Keratinocyte (primary cell): ENCODE data around the gene GIT2. TPM values are rescaled to one million over a fixed set of nuclear protein-coding genes. Genes with fewer than 3 reads are reported as not detected.

ENCODE experiments used
- DNase-seq: peaks from one replicate; pipeline ENCODE4 v3.0.0-alpha.2; 2011; ENCODE audit warnings: low read depth, missing footprints, low spot score
- FAIRE-seq: peaks from 2 replicates; lab custom pipeline; 2011; peaks lifted over from hg19 to GRCh38; lab: Jason Lieb, UNC
- H2AFZ ChIP-seq: 2 replicates; pipeline ENCODE4 v1.6.0; 2012; ENCODE audit warnings: low read length, control low read depth, inconsistent platforms; ENCODE audit not compliant: control insufficient read depth
- H3K27ac ChIP-seq: 2 replicates; pipeline ENCODE4 v1.5.1; 2011; ENCODE audit warnings: low read length; ENCODE audit not compliant: control insufficient read depth, insufficient read depth
- H3K27me3 ChIP-seq: 3 replicates; pipeline ENCODE4 v1.6.0; 2011; ENCODE audit warnings: low read length; ENCODE audit not compliant: control insufficient read depth, insufficient read depth; ENCODE audit errors: extremely low read depth
- H3K36me3 ChIP-seq, 2 experiments: 2 replicates in 1 of 2; 3 replicates in 1 of 2; pipeline ENCODE4 v1.5.1; 2011; ENCODE audit warnings: low read length in 2 of 2, mild to moderate bottlenecking in 1 of 2; ENCODE audit not compliant: control insufficient read depth in 2 of 2, insufficient read depth in 2 of 2; ENCODE audit errors: extremely low read depth in 1 of 2
- H3K4me1 ChIP-seq: 3 replicates; pipeline ENCODE4 v1.5.1; 2011; ENCODE audit warnings: low read length; ENCODE audit not compliant: control insufficient read depth, insufficient read depth; ENCODE audit errors: extremely low read depth
- H3K4me2 ChIP-seq: 3 replicates; pipeline ENCODE4 v1.6.0; 2011; ENCODE audit warnings: low read depth, low read length; ENCODE audit not compliant: control insufficient read depth, insufficient read depth; ENCODE audit errors: extremely low read depth
- H3K4me3 ChIP-seq, 3 experiments: fragments of 200-600 bp in 1 of 3; sonication (generic) in 1 of 3; 2 replicates in 2 of 3; 3 replicates in 1 of 3; pipeline ENCODE4 v1.5.1; 2011 to 2016; ENCODE audit warnings: low read length in 3 of 3, mild to moderate bottlenecking in 3 of 3, control low read depth in 2 of 3, inconsistent platforms in 1 of 3, low read depth in 1 of 3, mixed read lengths in 1 of 3, mixed run types in 1 of 3, moderate library complexity in 1 of 3; ENCODE audit not compliant: control insufficient read depth in 2 of 3, insufficient read depth in 2 of 3; ENCODE audit errors: extremely low read depth in 1 of 3
- H3K79me2 ChIP-seq: 2 replicates; pipeline ENCODE4 v1.6.0; 2012; ENCODE audit warnings: low read length; ENCODE audit not compliant: control insufficient read depth, insufficient read depth
- H3K9ac ChIP-seq: 3 replicates; pipeline ENCODE4 v1.6.0; 2011; ENCODE audit warnings: low read length; ENCODE audit not compliant: control insufficient read depth, insufficient read depth; ENCODE audit errors: extremely low read depth
- H3K9me1 ChIP-seq: 3 replicates; pipeline ENCODE4 v1.6.0; 2011; ENCODE audit warnings: low read length; ENCODE audit not compliant: control insufficient read depth, insufficient read depth; ENCODE audit errors: extremely low read depth
- H3K9me3 ChIP-seq: 2 replicates; pipeline ENCODE4 v1.5.1; 2012; ENCODE audit warnings: low read depth, low read length; ENCODE audit not compliant: control insufficient read depth
- H4K20me1 ChIP-seq: 3 replicates; pipeline ENCODE4 v1.6.0; 2011; ENCODE audit warnings: low read length; ENCODE audit not compliant: control insufficient read depth, insufficient read depth; ENCODE audit errors: extremely low read depth
- CTCF ChIP-seq, 3 experiments: IDR thresholded peaks in 1 of 3; conservative IDR thresholded peaks in 1 of 3; optimal IDR thresholded peaks in 1 of 3; 2 replicates in 2 of 3; 3 replicates in 1 of 3; pipeline versions ENCODE3 to v1.5.1; 2011; ENCODE audit warnings: low read length in 3 of 3, mild to moderate bottlenecking in 3 of 3, moderate library complexity in 2 of 3, control low read depth in 1 of 3, inconsistent platforms in 1 of 3; ENCODE audit not compliant: insufficient read depth in 2 of 3; ENCODE audit errors: extremely low read depth in 1 of 3
- EZH2 ChIP-seq: IDR thresholded peaks from one replicate; pipeline ENCODE4 v1.6.1; 2012; ENCODE audit warnings: inconsistent platforms, mild to moderate bottlenecking, low read length, moderate library complexity
- dilution Hi-C: fragments of 300-500 bp; cut with MboI; formaldehyde crosslinking; loops from one replicate; pipeline ENCODE4 v1.7.0; 2020; ENCODE audit warnings: low sequenced_read_pairs; ENCODE audit not compliant: extremely low pct_ligation_motif_present
- polyA plus RNA-seq, 5 experiments: library from polyadenylated mRNA; depleted of rRNA in 3 of 5; stranded (reverse) in 3 of 5; stranded (forward) in 1 of 5; unstranded in 1 of 5; fragments of >200 nt; gene quantifications; 1 replicate in 1 of 5; 2 replicates in 3 of 5; 3 replicates in 1 of 5; pipeline versions ENCODE4 v1.2.1 to v1.2.3, GENCODE V29; 2011 to 2012; ENCODE audit warnings: missing spikeins in 2 of 5, low read depth in 1 of 5, low replicate concordance in 1 of 5

Gene GIT2
- polyA plus RNA-seq, 1 donor (not counting 4 experiments of a cell fraction or from before 2014, with no cell fraction given): 25.9 TPM

- peaks cover 21 to 26% of the 10 kb centered on the region in 2 experiments for H3K36me3 ChIP-seq
- H3K27ac ChIP-seq: no peak overlapping the region
- no peak overlapping the region for H2AFZ ChIP-seq
- no peaks in the 10 kb centered on the region for H3K79me2 ChIP-seq
- H3K9me3 ChIP-seq: no peaks in the 10 kb centered on the region
- FAIRE-seq (no peak), DNase-seq (no peak)
- no peaks in the 10 kb centered on the region for H3K4me1 ChIP-seq
- TF ChIP-seq EZH2: no peak
- no peak for TF ChIP-seq CTCF (optimal IDR thresholded peaks at IDR 0.05 in 1 of 3, IDR thresholded peaks at IDR 0.05 in 1 of 3, conservative IDR thresholded peaks at IDR 0.05 in 1 of 3; ENCODE audit: extremely low read depth in 1 of 3, insufficient read depth in 2 of 3, low read length in 3 of 3)
- dilution Hi-C loops: no loop called here
- H3K9me1 ChIP-seq: no peaks in the 10 kb centered on the region
- no peak overlapping the region for H3K9ac ChIP-seq
- no peak overlapping the region for H3K4me2 ChIP-seq
- H3K27me3 ChIP-seq: no peaks in the 10 kb centered on the region
- no peaks in the 10 kb centered on the region for H4K20me1 ChIP-seq
- H3K4me3 ChIP-seq: no peak overlapping the region
Measured at GRCh38 chr12:109952873-109953272, 43.3 kb downstream of the GIT2 start.

- Histone ChIP-seq H3K4me2 (no peak overlapping the region), H3K27me3 (no peaks in the 10 kb centered on the region), H4K20me1 (no peaks in the 10 kb centered on the region), H3K4me3 (no peak overlapping the region), H3K9me1 (no peaks in the 10 kb centered on the region), H3K9ac (no peak overlapping the region), H3K36me3 (peaks cover 21 to 26% of the 10 kb centered on the region in 2 experiments), H3K4me1 (no peaks in the 10 kb centered on the region), H2AFZ (no peak overlapping the region), H3K9me3 (no peaks in the 10 kb centered on the region), H3K27ac (no peak overlapping the region), H3K79me2 (no peaks in the 10 kb centered on the region)
- TF ChIP-seq CTCF (optimal IDR thresholded peaks at IDR 0.05 in 1 of 3, IDR thresholded peaks at IDR 0.05 in 1 of 3, conservative IDR thresholded peaks at IDR 0.05 in 1 of 3; ENCODE audit: extremely low read depth in 1 of 3, insufficient read depth in 2 of 3, low read length in 3 of 3) (no peak), EZH2 (no peak)
- FAIRE-seq (no peak), DNase-seq (no peak)
- dilution Hi-C loops: no loop called here
Measured at GRCh38 chr12:109952160-109952858, 43.9 kb downstream of the GIT2 start.
